ENCODE measurements around the gene SDHB. TPM values are rescaled to one million over a fixed set of nuclear protein-coding genes. Genes with fewer than 3 reads are reported as not detected.

The SDHB gene
- total RNA-seq, 1 experiment from 2014 or later, result 159 TPM

- no peak for TF ChIP-seq CTCF (IDR thresholded peaks at IDR 0.05 in 2 of 3, conservative IDR thresholded peaks at IDR 0.05 in 1 of 3; ENCODE audit: borderline replicate concordance in 1 of 3, insufficient read depth in 1 of 3, low read depth in 2 of 3, low read length in 2 of 3)
- no peak for TF ChIP-seq ATF3 (IDR thresholded peaks at IDR 0.05)
- no peak for TF ChIP-seq FOSL1 (IDR thresholded peaks at IDR 0.05; ENCODE audit: low read depth)
- TF ChIP-seq EGR1 (IDR thresholded peaks at IDR 0.05; ENCODE audit: low read depth), result no peak
- TF ChIP-seq ZFX (IDR thresholded peaks at IDR 0.05), result no peak
- no peak for TF ChIP-seq SP1 (IDR thresholded peaks at IDR 0.05; ENCODE audit: low read depth)
- no peak for TF ChIP-seq POLR2A (IDR thresholded peaks at IDR 0.05; ENCODE audit: borderline replicate concordance, extremely low read depth, insufficient read depth, insufficient read length)
- TF ChIP-seq JUND (IDR thresholded peaks at IDR 0.05), result no peak
- no peak for TF ChIP-seq CBX3 (IDR thresholded peaks at IDR 0.05; ENCODE audit: low read depth)
- no peak for TF ChIP-seq ELF1 (IDR thresholded peaks at IDR 0.05; ENCODE audit: borderline replicate concordance, low read depth)
- no peak for TF ChIP-seq MAX (IDR thresholded peaks at IDR 0.05)
- no peak for TF ChIP-seq YY1 (IDR thresholded peaks at IDR 0.05; ENCODE audit: extremely low read depth, insufficient replicate concordance, low read depth, low read length)
- no peak for TF ChIP-seq POLR2AphosphoS5 (IDR thresholded peaks at IDR 0.05; ENCODE audit: low read depth, low read length)
- TF ChIP-seq RAD21 (IDR thresholded peaks at IDR 0.05; ENCODE audit: low read depth), result no peak
- no peak for TF ChIP-seq EZH2 (IDR thresholded peaks at IDR 0.05)
- no peak for TF ChIP-seq ZBTB33 (IDR thresholded peaks at IDR 0.05; ENCODE audit: extremely low read depth, insufficient replicate concordance, low read length)
- no peak for TF ChIP-seq CEBPB (IDR thresholded peaks at IDR 0.05; ENCODE audit: low read depth)
- TF ChIP-seq REST (IDR thresholded peaks at IDR 0.05; ENCODE audit: low read depth), result no peak
- Histone ChIP-seq H3K27ac (ENCODE audit: low read depth, low read length) (no peak overlapping the region), H3K27me3 (ENCODE audit: insufficient read depth, low read length) (no peaks in the 10 kb centered on the region), H3K4me1 (ENCODE audit: control insufficient read depth in 1 of 2, insufficient read depth in 2 of 2, low read length in 2 of 2) (peaks cover 0 to 11% of the 10 kb centered on the region in 2 experiments; a peak in 2 of 4 replicates), H3K9ac (ENCODE audit: low read length) (no peak overlapping the region), H3K9me2 (ENCODE audit: insufficient read depth) (no peaks in the 10 kb centered on the region), H3K4me2 (ENCODE audit: low read length) (no peak overlapping the region), H3K79me2 (ENCODE audit: insufficient read depth, low read length) (no peaks in the 10 kb centered on the region), H3K9me3 (ENCODE audit: control insufficient read depth in 1 of 2, insufficient read depth in 1 of 2, low read depth in 1 of 2, low read length in 2 of 2) (no peaks in the 10 kb centered on the region; a peak in 1 of 4 replicates), H2AFZ (ENCODE audit: low read depth, low read length, poor library complexity, severe bottlenecking) (no peak overlapping the region), H4K20me1 (ENCODE audit: insufficient read depth) (no peaks in the 10 kb centered on the region), H3K4me3 (replicated peaks in 1 of 2; ENCODE audit: low read depth in 1 of 2, low read length in 2 of 2) (no peak overlapping the region), H3K36me3 (ENCODE audit: control insufficient read depth in 1 of 2, insufficient read depth in 2 of 2, low read length in 2 of 2) (no peaks in the 10 kb centered on the region)
- no TSS peak for BruUV-seq (replicated peaks)
- ChIA-PET CTCF (no interaction called here), POLR2A (no interaction called here), RAD21 (ENCODE audit: low non-redundant PET in 1 of 2, low total read pairs in 2 of 2, uncharacterized antibody in 2 of 2, unreplicated experiment in 2 of 2) (no interaction called here)
- DNase-seq (ENCODE audit: low read depth, low spot score), result no peak
- intact Hi-C loops (cut with micrococcal nuclease), result no loop called here
- ATAC-seq, result no peak
Observed at GRCh38 chr1:17067465-17068240, 13.8 kb upstream of the SDHB start.
